ENCODE results near the gene HS3ST4. TPM values are rescaled to one million over a fixed set of nuclear protein-coding genes. Genes with fewer than 3 reads are reported as not detected.

HS3ST4 gene
- total RNA-seq, 4 donors from 2014 or later, result not detected

- no peaks in the 10 kb centered on the region for H3K36me3 ChIP-seq
- H3K27me3 ChIP-seq, result no peaks in the 10 kb centered on the region
- H3K4me3 ChIP-seq, result no peak overlapping the region
- no peak for DNase-seq
- TF ChIP-seq, protein P1, sequence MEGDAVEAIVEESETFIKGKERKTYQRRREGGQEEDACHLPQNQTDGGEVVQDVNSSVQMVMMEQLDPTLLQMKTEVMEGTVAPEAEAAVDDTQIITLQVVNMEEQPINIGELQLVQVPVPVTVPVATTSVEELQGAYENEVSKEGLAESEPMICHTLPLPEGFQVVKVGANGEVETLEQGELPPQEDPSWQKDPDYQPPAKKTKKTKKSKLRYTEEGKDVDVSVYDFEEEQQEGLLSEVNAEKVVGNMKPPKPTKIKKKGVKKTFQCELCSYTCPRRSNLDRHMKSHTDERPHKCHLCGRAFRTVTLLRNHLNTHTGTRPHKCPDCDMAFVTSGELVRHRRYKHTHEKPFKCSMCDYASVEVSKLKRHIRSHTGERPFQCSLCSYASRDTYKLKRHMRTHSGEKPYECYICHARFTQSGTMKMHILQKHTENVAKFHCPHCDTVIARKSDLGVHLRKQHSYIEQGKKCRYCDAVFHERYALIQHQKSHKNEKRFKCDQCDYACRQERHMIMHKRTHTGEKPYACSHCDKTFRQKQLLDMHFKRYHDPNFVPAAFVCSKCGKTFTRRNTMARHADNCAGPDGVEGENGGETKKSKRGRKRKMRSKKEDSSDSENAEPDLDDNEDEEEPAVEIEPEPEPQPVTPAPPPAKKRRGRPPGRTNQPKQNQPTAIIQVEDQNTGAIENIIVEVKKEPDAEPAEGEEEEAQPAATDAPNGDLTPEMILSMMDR (IDR thresholded peaks at IDR 0.05), result no peak
- TF ChIP-seq POLR2A (IDR thresholded peaks at IDR 0.05), result no peak
- H3K4me1 ChIP-seq, result no peaks in the 10 kb centered on the region
- no peaks in the 10 kb centered on the region for H3K9me3 ChIP-seq
- no peak overlapping the region for H3K27ac ChIP-seq
Observed at GRCh38 chr16:25845901-25846300, 154.1 kb downstream of the HS3ST4 start.

GRCh38 chr16:25854141-25854540 is 162.4 kb downstream of the HS3ST4 start:
- no peaks in the 10 kb centered on the region for H3K9me3 ChIP-seq
- H3K4me1 ChIP-seq, result no peaks in the 10 kb centered on the region
- no peaks in the 10 kb centered on the region for H3K36me3 ChIP-seq
- no peak overlapping the region for H3K4me3 ChIP-seq
- no peak for DNase-seq
- TF ChIP-seq, protein P1 (IDR thresholded peaks at IDR 0.05), result no peak
- no peak for TF ChIP-seq POLR2A (IDR thresholded peaks at IDR 0.05)
- no peaks in the 10 kb centered on the region for H3K27me3 ChIP-seq
- H3K27ac ChIP-seq, result no peak overlapping the region

- H3K36me3 ChIP-seq, result no peaks in the 10 kb centered on the region
- no peaks in the 10 kb centered on the region for H3K27me3 ChIP-seq
- no peak for DNase-seq
- no peak overlapping the region for H3K4me3 ChIP-seq
- H3K9me3 ChIP-seq, result no peaks in the 10 kb centered on the region
- TF ChIP-seq POLR2A (IDR thresholded peaks at IDR 0.05), result no peak
- TF ChIP-seq, protein P1 (IDR thresholded peaks at IDR 0.05), result no peak
- H3K27ac ChIP-seq, result no peak overlapping the region
- H3K4me1 ChIP-seq, result no peaks in the 10 kb centered on the region
Observed at GRCh38 chr16:25855063-25855462, 163.3 kb downstream of the HS3ST4 start.

DNA sequence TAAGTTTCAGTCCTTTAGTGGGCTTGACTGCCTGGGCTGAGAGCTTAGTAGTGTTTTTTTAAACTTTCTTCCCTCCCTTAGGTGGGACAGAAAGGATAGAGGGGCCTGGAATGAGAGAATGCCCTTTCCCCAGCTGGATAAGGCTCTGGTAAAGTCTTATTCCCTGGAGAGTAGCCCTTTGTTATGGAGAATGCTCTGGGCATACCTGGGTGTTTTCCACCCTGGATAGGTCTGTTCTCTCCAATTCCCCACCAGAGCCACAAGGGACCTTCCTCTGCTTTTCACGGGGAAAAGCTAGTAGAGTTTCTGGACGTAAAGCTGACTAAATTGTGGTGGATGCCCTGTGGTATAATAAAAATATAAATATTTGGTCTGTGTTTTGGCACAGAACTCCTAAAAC is 164.1 kb downstream of the HS3ST4 start:
- no peak for DNase-seq
- Histone ChIP-seq H3K4me1 (no peaks in the 10 kb centered on the region), H3K36me3 (no peaks in the 10 kb centered on the region), H3K4me3 (no peak overlapping the region), H3K9me3 (no peaks in the 10 kb centered on the region), H3K27ac (no peak overlapping the region), H3K27me3 (no peaks in the 10 kb centered on the region)
- no peak for TF ChIP-seq POLR2A (IDR thresholded peaks at IDR 0.05)
- TF ChIP-seq, protein P1 (IDR thresholded peaks at IDR 0.05), result no peak

DNA sequence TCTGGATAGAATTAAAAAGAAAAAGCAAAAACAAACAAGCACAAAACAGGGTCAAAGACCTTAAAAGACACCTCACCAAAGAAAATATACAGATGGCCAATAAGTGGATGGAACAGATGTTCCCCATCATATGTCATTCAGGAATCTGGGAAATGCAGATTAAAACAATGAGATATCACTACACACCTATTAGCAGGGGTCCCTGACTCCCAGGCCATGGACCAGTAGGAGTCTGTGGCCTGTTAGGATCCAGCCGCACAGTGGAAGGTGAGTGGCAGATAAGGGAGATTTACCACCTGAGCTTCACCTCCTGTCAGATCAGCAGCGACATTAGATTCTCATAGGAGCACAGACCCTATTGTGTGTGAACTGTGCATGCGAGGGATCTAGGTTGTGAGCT is 167.9 kb downstream of the HS3ST4 start:
- Histone ChIP-seq H3K27me3 (no peaks in the 10 kb centered on the region), H3K9me3 (no peaks in the 10 kb centered on the region), H3K4me1 (no peaks in the 10 kb centered on the region), H3K4me3 (no peak overlapping the region), H3K27ac (no peak overlapping the region), H3K36me3 (no peaks in the 10 kb centered on the region)
- no peak for DNase-seq
- TF ChIP-seq, protein P1 (IDR thresholded peaks at IDR 0.05), result no peak
- TF ChIP-seq POLR2A (IDR thresholded peaks at IDR 0.05), result no peak

DNA sequence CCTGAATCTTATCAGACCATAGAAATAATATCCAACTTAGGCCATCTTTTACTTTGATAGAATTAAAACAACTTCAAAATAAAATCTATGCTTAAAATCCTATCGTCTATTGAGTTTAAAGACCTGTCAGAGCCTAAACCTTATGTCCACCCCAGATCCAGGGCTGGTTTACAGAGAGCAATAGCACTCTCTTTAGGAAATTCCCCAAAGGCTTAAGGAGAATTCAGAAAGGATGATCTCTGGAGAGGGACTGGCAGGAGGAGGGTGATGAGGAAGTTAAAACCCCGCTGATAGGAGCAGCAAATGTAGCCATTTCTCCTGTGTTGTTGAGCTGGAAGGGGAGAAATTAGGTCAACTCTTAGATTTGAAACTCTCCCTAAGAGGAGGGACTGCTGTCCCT is 175.3 kb downstream of the HS3ST4 start:
- no peaks in the 10 kb centered on the region for H3K9me3 ChIP-seq
- no peak for DNase-seq
- no peak overlapping the region for H3K27ac ChIP-seq
- no peaks in the 10 kb centered on the region for H3K4me1 ChIP-seq
- no peak overlapping the region for H3K4me3 ChIP-seq
- no peaks in the 10 kb centered on the region for H3K27me3 ChIP-seq
- TF ChIP-seq, protein P1 (IDR thresholded peaks at IDR 0.05), result no peak
- no peak for TF ChIP-seq POLR2A (IDR thresholded peaks at IDR 0.05)
- no peaks in the 10 kb centered on the region for H3K36me3 ChIP-seq
